Epithelial cell of proximal tubule (primary cell): ENCODE measurements around the gene AKAP14. TPM values are rescaled to one million over a fixed set of nuclear protein-coding genes. Genes with fewer than 3 reads are reported as not detected.
"Not testable (repeated sequence)": the region's sequence is repeated elsewhere in the genome, so short reads cannot be mapped to it uniquely, and the experiment has no call there.

Experiments
- DNase-seq: peaks from one replicate; pipeline ENCODE4 v3.0.0-alpha.2; 2011; ENCODE audit warnings: low read depth
- H3K4me3 ChIP-seq: 2 replicates; pipeline ENCODE4 v1.5.1; 2011; ENCODE audit warnings: low read depth, mild to moderate bottlenecking, low read length
- CTCF ChIP-seq: conservative IDR thresholded peaks from 2 replicates; pipeline ENCODE4 v1.5.1; 2012; ENCODE audit warnings: low read depth, mild to moderate bottlenecking, low read length
- total RNA-seq: library from RNA; depleted of rRNA; stranded (reverse); fragments of >200 nt; gene quantifications from 2 replicates; pipeline ENCODE4 v1.2.3, GENCODE V29; 2015

Gene AKAP14
- total RNA-seq, 1 donor from 2014 or later = not detected

- H3K4me3 ChIP-seq = no peak overlapping the region
- no peak for DNase-seq
- no peak for TF ChIP-seq CTCF
These were observed 45.6 kb downstream of the AKAP14 start for GRCh38 chrX:119941336-119941735.

GRCh38 chrX:119942173-119942819 is 46.6 kb downstream of the AKAP14 start:
- H3K4me3 ChIP-seq = peak overlapping the region; percentile 74
- no peak for TF ChIP-seq CTCF
- DNase-seq = no peak

- DNase-seq = no peak
- no peak for TF ChIP-seq CTCF
- H3K4me3 ChIP-seq = peak overlapping the region; percentile 74
These were observed 47.1 kb downstream of the AKAP14 start for GRCh38 chrX:119942831-119943184.

GRCh38 chrX:119943185-119943988 is 47.7 kb downstream of the AKAP14 start, which contains the start of gene NKAP:
Gene NKAP (minus strand): TSS chrX:119943751. CDS start chrX:119943605, 146 bp downstream.
- DNase-seq = peak; percentile 77
- TF ChIP-seq CTCF = no peak
- peak within 1 kb of the TSS; percentile 74 for H3K4me3 ChIP-seq

GRCh38 chrX:119945481-119945880 is 49.8 kb downstream of the AKAP14 start:
- H3K4me3 ChIP-seq = no peak overlapping the region
- TF ChIP-seq CTCF = no peak
- no peak for DNase-seq

- peak; percentile 40 for TF ChIP-seq CTCF
- H3K4me3 ChIP-seq = no peak overlapping the region
- no peak for DNase-seq
These were observed 52.7 kb downstream of the AKAP14 start for GRCh38 chrX:119948381-119948780.

GRCh38 chrX:119954374-119954773 is 58.7 kb downstream of the AKAP14 start:
- TF ChIP-seq CTCF = no peak
- no peak for DNase-seq
- no peak overlapping the region for H3K4me3 ChIP-seq

GRCh38 chrX:119955807-119956570 is 60.3 kb downstream of the AKAP14 start:
- not testable (repeated sequence) for DNase-seq, H3K4me3 ChIP-seq
